Stomach (tissue), 9 donors: ENCODE data around the gene SAPCD1. TPM values are rescaled to one million over a fixed set of nuclear protein-coding genes. Genes with fewer than 3 reads are reported as not detected.
"Not testable (repeated sequence)": the region's sequence is repeated elsewhere in the genome, so short reads cannot be mapped to it uniquely, and the experiment has no call there.

ENCODE experiments used
- DNase-seq, 2 donors: peaks; one replicate each; pipeline versions ENCODE4 v3.0.0 to v3.0.0-alpha.2; 2013 to 2019
- H3K27ac ChIP-seq, 5 donors: fragments of 200-600 bp in 4 of 5; sonication (generic) in 4 of 5; one replicate each; pipeline ENCODE4 v1.5.1; 2013 to 2019; ENCODE audit warnings: mild to moderate bottlenecking in 1 of 5, moderate library complexity in 1 of 5
- H3K27me3 ChIP-seq, 3 donors: fragments of 200-600 bp; sonication (generic); one replicate each; pipeline ENCODE4 v1.5.1; 2017 to 2019; ENCODE audit warnings: mixed run types in 1 of 3
- H3K36me3 ChIP-seq, 4 donors: fragments of 200-600 bp; sonication (generic); 1 replicate in 3 of 4; 2 replicates in 1 of 4; pipeline ENCODE4 v1.5.1; 2016 to 2019
- H3K4me1 ChIP-seq, 4 donors: fragments of 200-600 bp; sonication (generic); one replicate each; pipeline ENCODE4 v1.5.1; 2016 to 2019
- H3K4me3 ChIP-seq, 4 donors: fragments of 200-600 bp; sonication (generic) in 3 of 4; one replicate each; pipeline ENCODE4 v1.5.1; 2016 to 2019; ENCODE audit warnings: mild to moderate bottlenecking in 1 of 4
- H3K9me3 ChIP-seq, 4 donors: fragments of 200-600 bp; sonication (generic); one replicate each; pipeline ENCODE4 v1.5.1; 2016 to 2019
- CTCF ChIP-seq, 7 experiments: fragments of 450-650 bp in 4 of 7; fragments of 200-600 bp in 3 of 7; sonication (generic) in 3 of 7; IDR thresholded peaks; one replicate each; pipeline ENCODE4 v1.5.1; 2016 to 2019; ENCODE audit warnings: antibody characterized with exemption in 7 of 7, control low read depth in 2 of 7, mild to moderate bottlenecking in 1 of 7
- EP300 ChIP-seq: sonication (generic); formaldehyde crosslinking; IDR thresholded peaks from one replicate; pipeline ENCODE4 v1.6.1; 2017; ENCODE audit warnings: antibody characterized with exemption
- POLR2A ChIP-seq, 4 donors: fragments of 450-650 bp; IDR thresholded peaks; one replicate each; pipeline ENCODE4 v1.6.1; 2016; ENCODE audit warnings: antibody characterized with exemption in 4 of 4, control low read depth in 2 of 4, mild to moderate bottlenecking in 1 of 4, moderate library complexity in 1 of 4
- POLR2AphosphoS5 ChIP-seq, 3 donors: sonication (generic); formaldehyde crosslinking; IDR thresholded peaks; one replicate each; pipeline ENCODE4 v1.6.1; 2016; ENCODE audit warnings: antibody characterized with exemption in 3 of 3
- WGBS, 5 donors: extraction: QIAGEN DNeasy Blood & Tissue Kit in 3 of 5; methylation state at CpG; one replicate each; pipeline versions ENCODE4 v1.1.5 to v1.1.7; 2013 to 2018; 5-methylcytosine and 5-hydroxymethylcytosine counted together
- intact Hi-C: fragments of 100-400 bp; cut with DNase I; formaldehyde crosslinking; loops from one replicate; pipeline ENCODE4 v1.15.1; 2023; ENCODE audit warnings: low total_unique reads
- polyA plus RNA-seq, 3 donors: library from polyadenylated mRNA; stranded (reverse); fragments of 200-250 nt; gene quantifications; one replicate each; pipeline ENCODE4 v1.2.3, GENCODE V29; 2013
- total RNA-seq, 5 donors: library from RNA; depleted of rRNA; stranded (reverse); fragments of >200 nt; gene quantifications; one replicate each; pipeline versions ENCODE4 v1.1.0 to v1.2.3, GENCODE V29; 2014 to 2016
- donor health status: healthy with polysubstance abuse.
- donor health status: Bipolar disorder and iron deficiency.
- donor health status: healthy.

SAPCD1 gene
- total and polyA plus RNA-seq, 8 donors, result 2.4 to 40.8 (median 3.1) TPM; not detected in 1

DNA sequence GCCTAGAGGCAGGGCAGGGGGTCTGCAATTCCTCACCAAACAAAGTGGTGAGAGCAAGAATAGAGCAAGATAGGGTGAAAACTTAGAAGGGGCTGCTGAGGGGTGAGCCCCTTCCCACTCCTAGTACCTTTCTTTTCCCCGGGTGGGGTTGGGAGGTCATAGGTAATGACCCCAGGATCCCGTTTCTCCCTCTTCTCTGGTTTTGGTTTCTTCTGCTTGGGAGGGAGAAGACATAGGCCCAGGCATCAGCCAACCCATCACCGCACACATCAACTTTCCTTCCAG is 29.6 kb downstream of the SAPCD1 start:
- Histone ChIP-seq H3K4me1 (peaks cover 12 to 41% (median 30%) of the 10 kb centered on the region in 4 donors), H3K9me3 (no peaks in the 10 kb centered on the region), H3K27ac (peak overlapping the region in 2 of 5 donors; percentile 24 to 100), H3K36me3 (peaks cover 11 to 52% (median 43%) of the 10 kb centered on the region in 4 donors), H3K4me3 (no peak overlapping the region), H3K27me3 (no peaks in the 10 kb centered on the region)
- no peak for TF ChIP-seq POLR2A (IDR thresholded peaks at IDR 0.05)
- TF ChIP-seq POLR2AphosphoS5 (IDR thresholded peaks at IDR 0.05), result no peak
- no peak for TF ChIP-seq EP300
- TF ChIP-seq CTCF (IDR thresholded peaks at IDR 0.05), result no peak
- WGBS, 5 donors, result 67 to 95% (median 69%) methylated on average over 3 of the region's 3 CpGs
- DNase-seq, result no peak
- intact Hi-C loops, result no loop called here

GRCh38 chr6:31792761-31793171 is 30.3 kb downstream of the SAPCD1 start:
- Histone ChIP-seq H3K27me3 (no peaks in the 10 kb centered on the region), H3K27ac (peak overlapping the region in 3 of 5 donors; percentile 24 to 100 (median 46)), H3K36me3 (peaks cover 11 to 52% (median 39%) of the 10 kb centered on the region in 4 donors), H3K4me3 (no peak overlapping the region), H3K9me3 (no peaks in the 10 kb centered on the region), H3K4me1 (peaks cover 12 to 41% (median 30%) of the 10 kb centered on the region in 4 donors)
- no peak for DNase-seq
- TF ChIP-seq POLR2A (IDR thresholded peaks at IDR 0.05), result no peak
- no peak for TF ChIP-seq EP300
- TF ChIP-seq POLR2AphosphoS5 (IDR thresholded peaks at IDR 0.05), result no peak
- TF ChIP-seq CTCF (IDR thresholded peaks at IDR 0.05), result no peak
- intact Hi-C loops, result no loop called here
- WGBS, 5 donors, result 74 to 93% (median 82%) methylated on average over 10 to 12 of the region's 12 CpGs

- intact Hi-C loops, H3K9me3 ChIP-seq, H3K27me3 ChIP-seq, DNase-seq: not testable (repeated sequence)
- H3K27ac ChIP-seq, result peak overlapping the region in 4 of 5 donors; percentile 89 to 100 (median 96)
- peaks cover 11 to 47% (median 37%) of the 10 kb centered on the region in 4 donors for H3K36me3 ChIP-seq
- WGBS, 5 donors, result 88 to 95% (median 90%) methylated on average over 6 of the region's 6 CpGs
- H3K4me3 ChIP-seq, result peak overlapping the region in 2 of 4 donors; percentile 86 to 89
- H3K4me1 ChIP-seq, result peaks cover 12 to 41% (median 30%) of the 10 kb centered on the region in 4 donors
Measured at GRCh38 chr6:31793927-31794245, 31.4 kb downstream of the SAPCD1 start.

GRCh38 chr6:31794294-31794865 is 31.9 kb downstream of the SAPCD1 start:
- Histone ChIP-seq H3K36me3 (peaks cover 11 to 45% (median 35%) of the 10 kb centered on the region in 4 donors), H3K27ac (peak overlapping the region; percentile 89 to 100 (median 98)), H3K9me3 (no peaks in the 10 kb centered on the region), H3K27me3 (no peaks in the 10 kb centered on the region), H3K4me1 (peaks cover 12 to 41% (median 30%) of the 10 kb centered on the region in 4 donors), H3K4me3 (peak overlapping the region; percentile 73 to 90 (median 88))
- intact Hi-C loops, result no loop called here
- no peak for TF ChIP-seq EP300
- TF ChIP-seq CTCF (IDR thresholded peaks at IDR 0.05), result no peak
- peak in 1 of 3 donors; percentile 30 for TF ChIP-seq POLR2AphosphoS5 (IDR thresholded peaks at IDR 0.05)
- DNase-seq, result no peak
- WGBS, 5 donors, result 4 to 10% (median 9%) methylated on average over 7 of the region's 7 CpGs

DNA sequence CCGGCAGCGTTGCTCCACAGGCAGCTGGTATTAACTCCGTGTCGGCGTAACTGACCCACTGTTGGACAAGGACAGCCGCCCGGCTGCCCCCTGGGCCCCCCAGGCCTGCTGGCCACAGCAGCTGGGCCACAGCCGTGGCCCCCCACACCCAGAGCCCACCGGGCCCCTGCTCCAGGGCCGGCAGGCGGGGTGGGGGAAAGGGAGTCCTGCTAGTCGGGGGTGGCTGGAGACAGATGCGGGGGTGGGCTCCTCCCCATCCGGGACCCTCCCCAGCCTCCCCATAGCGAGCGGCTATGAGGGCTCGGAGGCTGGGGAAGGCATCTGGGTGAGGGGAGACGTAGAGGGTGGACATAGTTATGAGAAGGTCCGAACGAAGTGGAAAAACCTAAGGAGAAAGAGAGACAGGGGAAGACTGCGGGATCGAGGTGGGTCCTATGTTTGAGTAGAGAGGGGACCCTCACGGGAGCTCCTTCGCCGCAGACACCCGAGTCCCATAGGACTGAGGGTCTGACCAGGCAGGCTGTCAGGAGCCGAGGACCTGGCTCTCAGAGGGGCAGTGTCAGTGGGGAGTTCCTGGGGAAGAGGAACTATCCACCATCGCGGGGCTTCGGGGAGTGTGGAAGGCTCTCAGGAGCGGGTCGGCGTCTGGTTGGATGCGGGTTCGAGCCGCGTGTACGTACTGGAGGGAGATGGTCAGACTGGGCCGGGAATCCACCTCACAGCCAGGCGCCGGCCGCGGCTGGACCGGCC is 32.6 kb downstream of the SAPCD1 start:
- peak in 1 of 3 donors; percentile 1 for TF ChIP-seq POLR2AphosphoS5 (IDR thresholded peaks at IDR 0.05)
- no peak for TF ChIP-seq EP300
- WGBS, 5 donors, result 0 to 2% (median 1%) methylated on average over 36 to 44 of the region's 44 CpGs
- H3K4me3 ChIP-seq, result peak overlapping the region; percentile 73 to 90 (median 88)
- no peak for DNase-seq
- intact Hi-C loops, result no loop called here
- no peaks in the 10 kb centered on the region for H3K27me3 ChIP-seq
- peak overlapping the region; percentile 89 to 100 (median 98) for H3K27ac ChIP-seq
- peaks cover 11 to 40% (median 32%) of the 10 kb centered on the region in 4 donors for H3K36me3 ChIP-seq
- H3K9me3 ChIP-seq, result no peaks in the 10 kb centered on the region
- peaks cover 12 to 41% (median 30%) of the 10 kb centered on the region in 4 donors for H3K4me1 ChIP-seq
